Small intestine (tissue), 7 donors: ENCODE data around the gene UGT1A3. TPM values are rescaled to one million over a fixed set of nuclear protein-coding genes. Genes with fewer than 3 reads are reported as not detected.
A peak's percentile ranks its signal among the peaks of the same experiment; 100 is the strongest.

Experiments
- DNase-seq, 2 donors: peaks; one replicate each; pipeline versions ENCODE4 v3.0.0 to v3.0.0-alpha.2; 2013
- FAIRE-seq: peaks from 2 replicates; lab custom pipeline; 2012; peaks lifted over from hg19 to GRCh38; lab: Jason Lieb, UNC
- H3K27ac ChIP-seq, 3 donors: one replicate each; pipeline ENCODE4 v1.5.1; 2013; ENCODE audit warnings: low read length in 2 of 3, mild to moderate bottlenecking in 2 of 3, control low read depth in 1 of 3, inconsistent platforms in 1 of 3, low read depth in 1 of 3, moderate library complexity in 1 of 3
- H3K27me3 ChIP-seq, 3 donors: one replicate each; pipeline ENCODE4 v1.6.1; 2013; ENCODE audit warnings: low read length in 3 of 3, inconsistent platforms in 1 of 3; ENCODE audit not compliant: control insufficient read depth in 3 of 3, insufficient read depth in 3 of 3
- H3K36me3 ChIP-seq, 3 donors: one replicate each; pipeline ENCODE4 v1.6.1; 2013; ENCODE audit warnings: low read length in 3 of 3, inconsistent platforms in 1 of 3, low read depth in 1 of 3, mild to moderate bottlenecking in 1 of 3, moderate library complexity in 1 of 3; ENCODE audit not compliant: control insufficient read depth in 3 of 3, insufficient read depth in 2 of 3
- H3K4me1 ChIP-seq, 3 donors: one replicate each; pipeline ENCODE4 v1.6.1; 2013; ENCODE audit warnings: low read length in 2 of 3, inconsistent platforms in 1 of 3, low read depth in 1 of 3, mild to moderate bottlenecking in 1 of 3, moderate library complexity in 1 of 3; ENCODE audit not compliant: control insufficient read depth in 3 of 3, insufficient read depth in 2 of 3
- H3K4me3 ChIP-seq, 3 donors: one replicate each; pipeline ENCODE4 v1.5.1; 2013; ENCODE audit warnings: low read length in 3 of 3, control low read depth in 1 of 3, inconsistent platforms in 1 of 3, low read depth in 1 of 3, mild to moderate bottlenecking in 1 of 3, moderate library complexity in 1 of 3
- H3K9me3 ChIP-seq, 2 donors: one replicate each; pipeline ENCODE4 v1.6.1; 2013; ENCODE audit warnings: low read depth in 1 of 2, low read length in 1 of 2; ENCODE audit not compliant: control insufficient read depth in 2 of 2, insufficient read depth in 1 of 2
- WGBS, 3 donors: extraction: QIAGEN DNeasy Blood & Tissue Kit; methylation state at CpG; one replicate each; pipeline ENCODE4 v1.1.7; 2013; 5-methylcytosine and 5-hydroxymethylcytosine counted together
- polyA plus RNA-seq, 4 donors: library from polyadenylated mRNA; stranded (reverse) in 3 of 4; unstranded in 1 of 4; fragments of 200-250 nt in 3 of 4; fragments of 120-200 nt in 1 of 4; gene quantifications; one replicate each; pipeline versions ENCODE4 v1.2.1 to v1.2.3, GENCODE V29; 2013
- donor health status: healthy with polysubstance abuse.
- donor health status: control.
- donor health status: control.
- donor health status: Bipolar disorder and iron deficiency.
- donor health status: healthy.

The UGT1A3 gene
- polyA plus RNA-seq, 4 donors: 0.22 to 6.8 (median 2.7) TPM

- DNase-seq (no peak), FAIRE-seq (no peak)
- WGBS, 3 donors: 4 to 11% (median 8%) methylated on average over 3 of the region's 3 CpGs
- no peak overlapping the region for H3K4me3 ChIP-seq
- no peaks in the 10 kb centered on the region for H3K27me3 ChIP-seq
- no peaks in the 10 kb centered on the region for H3K36me3 ChIP-seq
- H3K9me3 ChIP-seq: peaks cover 0 to 3% of the 10 kb centered on the region in 2 donors
- peaks cover 2 to 8% (median 3%) of the 10 kb centered on the region in 3 donors for H3K4me1 ChIP-seq
- no peak overlapping the region for H3K27ac ChIP-seq
Measured at GRCh38 chr2:233689501-233689900, 39.3 kb upstream of the UGT1A3 start.

- Histone ChIP-seq H3K27ac (no peak overlapping the region), H3K4me1 (peaks cover 2 to 7% (median 3%) of the 10 kb centered on the region in 3 donors), H3K4me3 (no peak overlapping the region), H3K27me3 (no peaks in the 10 kb centered on the region), H3K36me3 (no peaks in the 10 kb centered on the region), H3K9me3 (peaks cover 0 to 3% of the 10 kb centered on the region in 2 donors)
- WGBS, 3 donors: 74 to 82% (median 77%) methylated on average over 4 of the region's 4 CpGs
- no peak for FAIRE-seq
- no peak for DNase-seq
Measured at GRCh38 chr2:233690444-233690843, 38.4 kb upstream of the UGT1A3 start.

GRCh38 chr2:233691443-233692433, 37.1 kb upstream of the UGT1A3 start:
- Histone ChIP-seq H3K36me3 (no peaks in the 10 kb centered on the region), H3K4me3 (no peak overlapping the region), H3K27me3 (no peaks in the 10 kb centered on the region), H3K4me1 (peaks cover 2 to 7% (median 3%) of the 10 kb centered on the region in 3 donors), H3K27ac (no peak overlapping the region), H3K9me3 (peaks cover 0 to 3% of the 10 kb centered on the region in 2 donors)
- WGBS, 3 donors: 35 to 74% (median 40%) methylated on average over 11 of the region's 11 CpGs
- FAIRE-seq (no peak), DNase-seq (peak in 1 of 2 donors; percentile 55)

GRCh38 chr2:233692648-233693047, 36.2 kb upstream of the UGT1A3 start, which contains the start of gene UGT1A6:
Gene UGT1A6 (plus strand): TSS chr2:233692890. CDS start chr2:233693005, 115 bp downstream.
- DNase-seq (peak in 1 of 2 donors; percentile 56), FAIRE-seq (no peak)
- Histone ChIP-seq H3K4me3 (no peak within 1 kb of the TSS), H3K4me1 (peaks cover 2 to 7% (median 3%) of the 10 kb centered on the region in 3 donors), H3K27me3 (no peaks in the 10 kb centered on the region), H3K9me3 (peaks cover 0 to 3% of the 10 kb centered on the region in 2 donors), H3K36me3 (no peaks in the 10 kb centered on the region), H3K27ac (no peak within 1 kb of the TSS)
- WGBS, 3 donors: 13 to 79% (median 35%) methylated on average over 4 of the region's 4 CpGs

GRCh38 chr2:233693963-233694362, 34.9 kb upstream of the UGT1A3 start:
- Histone ChIP-seq H3K27me3 (no peaks in the 10 kb centered on the region), H3K36me3 (no peaks in the 10 kb centered on the region), H3K27ac (no peak overlapping the region), H3K4me3 (no peak overlapping the region), H3K9me3 (peaks cover 0 to 3% of the 10 kb centered on the region in 2 donors), H3K4me1 (peaks cover 2 to 7% (median 3%) of the 10 kb centered on the region in 3 donors)
- FAIRE-seq (no peak), DNase-seq (no peak)
- 75 to 79% (median 75%) methylated on average over 6 of the region's 6 CpGs for WGBS, 3 donors

- Histone ChIP-seq H3K27ac (no peak overlapping the region), H3K36me3 (no peaks in the 10 kb centered on the region), H3K4me3 (no peak overlapping the region), H3K9me3 (no peaks in the 10 kb centered on the region), H3K4me1 (peaks cover 0 to 1% (median 0%) of the 10 kb centered on the region in 3 donors), H3K27me3 (no peaks in the 10 kb centered on the region)
- WGBS, 3 donors: 71 to 95% (median 78%) methylated on average over 4 of the region's 4 CpGs
- DNase-seq (no peak), FAIRE-seq (no peak)
Measured at GRCh38 chr2:233698740-233699139, 30.1 kb upstream of the UGT1A3 start.

- H3K27ac ChIP-seq: no peak overlapping the region
- DNase-seq (no peak), FAIRE-seq (no peak)
- no peaks in the 10 kb centered on the region for H3K36me3 ChIP-seq
- no peaks in the 10 kb centered on the region for H3K9me3 ChIP-seq
- 84 to 87% (median 84%) methylated on average over 8 of the region's 8 CpGs for WGBS, 3 donors
- H3K4me1 ChIP-seq: no peaks in the 10 kb centered on the region
- H3K4me3 ChIP-seq: no peak overlapping the region
- no peaks in the 10 kb centered on the region for H3K27me3 ChIP-seq
Measured at GRCh38 chr2:233699424-233700027, 29.3 kb upstream of the UGT1A3 start.

GRCh38 chr2:233700028-233700635, 28.7 kb upstream of the UGT1A3 start:
- Histone ChIP-seq H3K27ac (no peak overlapping the region), H3K4me3 (no peak overlapping the region), H3K36me3 (no peaks in the 10 kb centered on the region), H3K9me3 (no peaks in the 10 kb centered on the region), H3K27me3 (no peaks in the 10 kb centered on the region), H3K4me1 (no peaks in the 10 kb centered on the region)
- DNase-seq (peak in 1 of 2 donors; percentile 75), FAIRE-seq (peak; percentile 23)
- 0 to 25% (median 14%) methylated on average over 1 of the region's 1 CpG for WGBS, 3 donors
